Adipose tissue (tissue), 3 donors: ENCODE data around the gene EHD1. TPM values are rescaled to one million over a fixed set of nuclear protein-coding genes. Genes with fewer than 3 reads are reported as not detected.

ENCODE experiments used
- H3K27ac ChIP-seq: one replicate; pipeline ENCODE4 v1.5.1; 2013; ENCODE audit warnings: low read depth, low read length
- WGBS, 3 donors: extraction: QIAGEN DNeasy Blood & Tissue Kit; methylation state at CpG; one replicate each; pipeline ENCODE4 v1.1.7; 2013; 5-methylcytosine and 5-hydroxymethylcytosine counted together
- polyA plus RNA-seq, 3 donors: library from polyadenylated mRNA; stranded (reverse); fragments of 200-250 nt; gene quantifications; one replicate each; pipeline ENCODE4 v1.2.3, GENCODE V29; 2013
- donor health status: healthy with polysubstance abuse.
- donor health status: Bipolar disorder and iron deficiency.
- donor health status: healthy.

The EHD1 gene
- polyA plus RNA-seq, 3 donors = 10.3 to 68.5 (median 22.9) TPM

DNA sequence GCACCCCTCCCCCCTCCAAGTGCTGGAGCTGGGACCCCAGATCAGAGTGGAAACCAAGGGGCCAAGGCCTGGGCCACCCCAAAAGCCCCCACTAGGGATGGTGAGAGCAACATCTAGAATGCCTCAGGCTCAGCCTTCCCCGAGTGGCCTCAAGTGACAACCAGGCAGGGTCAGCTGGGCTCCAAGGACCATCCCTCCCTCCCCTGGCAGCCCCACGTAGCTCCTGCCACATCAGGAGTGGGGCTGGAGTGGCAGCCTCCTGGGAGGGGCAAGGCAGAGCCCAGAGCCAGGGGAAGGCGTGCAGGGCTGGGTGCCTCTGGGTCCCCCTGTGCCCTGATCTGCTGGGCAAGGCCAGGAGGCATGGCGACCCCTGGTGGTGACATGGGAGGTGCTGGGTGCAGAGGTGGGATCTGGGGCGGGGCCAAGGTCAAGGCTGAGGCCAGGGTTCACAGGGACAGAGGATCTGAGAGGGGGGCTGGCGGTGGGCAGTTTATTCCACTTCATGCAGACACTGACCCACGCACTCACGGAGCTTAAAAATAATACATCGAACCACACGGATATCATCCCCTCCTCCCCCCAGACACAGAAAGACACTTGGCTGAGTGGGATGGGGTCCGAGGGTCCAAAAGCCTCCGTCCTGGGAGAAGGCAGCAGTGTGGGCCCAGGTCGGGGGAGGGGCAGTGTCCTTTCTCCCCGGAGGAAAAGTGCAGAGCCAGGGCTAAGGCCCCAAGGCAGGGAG is 15.8 kb upstream of the EHD1 start:
- no peak overlapping the region for H3K27ac ChIP-seq
- WGBS, 3 donors = 37 to 41% (median 40%) methylated on average over 14 of the region's 14 CpGs

DNA sequence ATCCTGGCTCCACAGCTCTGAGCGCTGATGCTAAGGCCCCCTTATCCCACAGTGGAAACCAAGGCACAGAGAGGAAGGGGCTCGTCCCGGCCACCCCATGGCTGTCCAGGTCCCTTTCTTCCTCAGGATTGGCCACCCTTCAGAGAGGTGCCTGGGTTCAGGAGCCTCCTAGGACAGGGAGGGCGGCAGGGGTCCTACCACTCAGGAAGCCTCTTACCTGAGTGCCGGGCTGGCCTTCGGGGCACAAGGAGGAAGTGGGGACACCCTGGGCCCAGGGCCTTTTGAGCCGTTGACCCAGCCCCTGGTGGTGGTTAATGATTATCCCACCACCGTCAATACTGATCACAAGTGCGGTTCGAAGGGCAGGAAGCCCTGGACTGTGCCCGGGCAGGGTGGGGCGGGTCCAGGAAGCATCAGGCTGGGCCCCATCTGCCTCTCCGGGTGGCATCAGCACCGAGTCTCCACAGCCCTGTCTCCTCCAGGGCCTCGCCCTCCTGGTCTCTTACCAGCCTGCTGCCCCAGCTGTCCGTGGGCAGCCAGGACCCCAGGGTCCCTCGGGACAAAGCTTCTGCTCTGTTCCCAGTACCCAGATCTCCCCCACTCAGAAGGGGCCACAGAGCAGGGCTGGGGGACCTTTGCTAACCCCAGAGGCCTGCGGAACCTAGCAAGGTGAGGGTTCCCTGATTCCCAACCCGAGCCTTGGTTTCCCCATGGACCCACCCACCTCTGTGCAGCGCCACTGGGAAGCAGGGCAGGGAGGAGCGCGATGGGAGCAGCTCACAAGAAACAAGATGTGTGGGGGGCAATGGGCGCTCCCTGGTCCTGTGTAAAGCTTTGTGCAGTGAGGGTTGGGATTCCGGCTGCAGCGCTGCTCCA is 15.0 kb upstream of the EHD1 start:
- WGBS, 3 donors = 39 to 70% (median 65%) methylated on average over 23 to 25 of the region's 25 CpGs
- H3K27ac ChIP-seq = no peak overlapping the region

DNA sequence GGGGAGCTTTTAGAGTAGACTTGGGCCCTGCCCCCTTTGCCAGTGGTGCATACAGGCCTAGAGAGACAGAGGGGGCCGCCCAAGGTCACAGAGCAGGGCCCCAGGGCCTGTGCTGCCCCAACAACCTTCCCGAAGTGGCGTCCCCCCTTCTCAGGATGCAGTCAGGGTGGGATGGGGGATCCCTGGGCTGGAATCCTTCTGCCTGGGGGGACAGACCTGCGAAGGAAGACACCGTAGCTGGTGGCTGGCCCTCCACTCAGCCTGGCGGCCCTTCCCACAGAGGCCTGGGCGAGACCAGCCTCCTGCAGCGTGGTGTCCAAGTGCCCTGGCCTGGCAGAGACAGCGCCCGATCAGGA is 14.4 kb upstream of the EHD1 start:
- H3K27ac ChIP-seq = no peak overlapping the region
- WGBS, 3 donors = 31 to 87% (median 73%) methylated on average over 10 of the region's 10 CpGs

DNA sequence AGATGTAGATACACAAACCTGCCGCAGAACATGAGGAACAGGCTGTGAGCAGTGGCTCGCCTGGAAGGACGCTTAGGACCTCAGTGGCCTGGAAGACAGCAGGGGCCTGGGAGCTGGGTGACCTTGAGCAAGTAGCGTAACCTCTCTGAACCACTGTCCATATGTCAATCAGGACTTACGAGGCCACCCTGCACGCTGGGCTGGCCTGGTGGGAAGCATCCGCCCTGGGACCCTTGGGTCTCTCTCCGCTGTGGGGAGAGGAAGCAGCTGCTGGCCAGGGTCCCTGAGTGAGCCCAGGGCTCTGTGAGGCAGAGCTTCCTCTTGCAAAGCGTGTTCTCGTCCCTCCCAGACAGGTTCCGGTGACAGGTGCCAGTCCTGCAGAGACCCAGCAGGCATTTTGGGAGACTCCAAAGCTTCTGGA is 14.0 kb upstream of the EHD1 start:
- H3K27ac ChIP-seq = no peak overlapping the region
- WGBS, 3 donors = 33 to 65% (median 42%) methylated on average over 11 of the region's 11 CpGs

DNA sequence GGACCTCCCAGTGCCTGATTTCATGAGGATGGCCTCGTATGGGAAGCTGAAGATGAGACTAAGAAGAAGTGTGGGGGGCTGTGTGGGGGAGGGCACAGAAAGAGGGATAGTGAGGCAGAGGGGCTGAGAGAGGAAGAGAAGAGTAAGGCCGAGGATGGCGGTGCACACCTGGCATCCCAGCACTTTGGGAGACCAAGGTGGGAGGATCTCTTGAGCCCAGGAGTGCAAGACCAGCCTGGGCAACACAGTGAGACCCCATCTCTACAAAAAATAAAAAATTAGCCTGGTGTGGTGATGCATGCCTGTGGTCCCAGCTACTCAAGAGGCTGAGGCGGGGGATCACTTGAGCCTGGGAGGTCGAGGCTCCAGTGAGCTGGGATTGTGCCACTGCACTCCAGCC is 13.5 kb upstream of the EHD1 start:
- H3K27ac ChIP-seq = no peak overlapping the region
- WGBS, 3 donors = 65 to 83% (median 81%) methylated on average over 5 of the region's 5 CpGs

- 47 to 93% (median 83%) methylated on average over 24 to 25 of the region's 25 CpGs for WGBS, 3 donors
- no peak overlapping the region for H3K27ac ChIP-seq
Measured at GRCh38 chr11:64891215-64891848, 12.9 kb upstream of the EHD1 start.

DNA sequence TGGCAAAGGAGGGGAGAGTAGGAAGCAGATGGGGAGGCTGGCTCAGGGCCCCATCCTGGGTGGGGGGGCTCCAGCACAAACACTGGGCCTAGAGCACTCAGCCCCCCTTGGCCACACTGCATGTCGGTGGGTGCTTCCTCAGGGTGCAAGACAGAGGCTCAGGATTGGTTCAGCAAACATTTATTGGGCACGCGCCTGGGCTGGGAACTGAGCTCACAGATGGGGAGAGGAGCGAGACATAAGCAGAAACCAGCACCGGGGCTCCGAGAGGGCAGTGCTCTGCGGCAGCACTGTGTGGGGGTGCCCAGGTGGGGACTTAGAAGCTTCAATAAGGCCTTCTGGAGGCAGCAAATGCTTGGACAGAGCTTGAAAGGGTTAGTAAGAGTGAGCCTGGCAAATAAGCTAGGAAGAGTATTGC is 12.1 kb upstream of the EHD1 start:
- H3K27ac ChIP-seq = no peak overlapping the region
- WGBS, 3 donors = 86 to 92% (median 88%) methylated on average over 7 of the region's 7 CpGs

- 57 to 64% (median 59%) methylated on average over 9 of the region's 9 CpGs for WGBS, 3 donors
- no peak overlapping the region for H3K27ac ChIP-seq
Measured at GRCh38 chr11:64888729-64889511, 10.5 kb upstream of the EHD1 start.

DNA sequence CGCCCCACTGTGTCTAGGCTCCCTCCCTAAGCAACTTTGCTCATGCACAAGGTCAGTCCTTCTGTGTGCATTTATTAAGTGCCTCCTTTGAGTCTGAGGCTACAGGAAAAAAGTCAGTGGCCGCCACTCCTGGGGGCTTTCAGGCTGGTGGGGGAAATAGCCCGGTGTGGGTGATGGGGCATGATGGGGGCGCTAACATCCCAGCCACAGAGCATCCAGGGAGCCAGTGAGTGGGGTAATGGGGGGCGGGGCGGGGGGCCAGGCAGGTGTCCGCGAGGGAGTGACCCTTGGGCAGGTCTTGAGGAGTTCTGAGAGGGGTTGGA is 9.9 kb upstream of the EHD1 start:
- 56 to 73% (median 61%) methylated on average over 8 of the region's 8 CpGs for WGBS, 3 donors
- H3K27ac ChIP-seq = no peak overlapping the region

- no peak overlapping the region for H3K27ac ChIP-seq
- WGBS, 3 donors = 11 to 16% (median 15%) methylated on average over 26 to 34 of the region's 34 CpGs
Measured at GRCh38 chr11:64887757-64888405, 9.5 kb upstream of the EHD1 start.

DNA sequence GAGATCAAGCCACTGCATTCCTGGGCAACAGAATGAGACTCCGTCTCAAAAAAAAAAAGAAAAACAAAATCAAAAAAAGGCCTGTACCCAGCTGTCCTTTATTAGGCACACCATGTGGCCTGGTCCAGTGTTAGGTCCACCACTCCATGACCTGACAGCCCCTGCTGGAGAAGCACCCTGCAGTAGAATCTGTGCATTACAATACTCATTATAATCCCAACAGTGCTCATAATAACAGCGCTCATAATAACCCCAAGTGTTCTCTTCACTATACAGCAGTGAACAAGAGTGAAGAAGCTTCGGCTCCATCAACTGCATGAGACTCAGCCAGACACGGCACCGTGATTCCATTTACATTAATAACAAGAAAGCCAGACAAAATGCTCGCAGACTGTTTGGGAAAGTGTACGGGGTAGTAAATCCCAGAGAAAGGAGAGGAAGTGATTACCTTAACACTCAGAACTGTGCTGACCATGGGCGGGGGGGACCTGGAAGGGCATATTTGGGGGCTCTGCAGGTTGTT is 8.9 kb upstream of the EHD1 start:
- 79 to 85% (median 81%) methylated on average over 8 of the region's 8 CpGs for WGBS, 3 donors
- no peak overlapping the region for H3K27ac ChIP-seq

DNA sequence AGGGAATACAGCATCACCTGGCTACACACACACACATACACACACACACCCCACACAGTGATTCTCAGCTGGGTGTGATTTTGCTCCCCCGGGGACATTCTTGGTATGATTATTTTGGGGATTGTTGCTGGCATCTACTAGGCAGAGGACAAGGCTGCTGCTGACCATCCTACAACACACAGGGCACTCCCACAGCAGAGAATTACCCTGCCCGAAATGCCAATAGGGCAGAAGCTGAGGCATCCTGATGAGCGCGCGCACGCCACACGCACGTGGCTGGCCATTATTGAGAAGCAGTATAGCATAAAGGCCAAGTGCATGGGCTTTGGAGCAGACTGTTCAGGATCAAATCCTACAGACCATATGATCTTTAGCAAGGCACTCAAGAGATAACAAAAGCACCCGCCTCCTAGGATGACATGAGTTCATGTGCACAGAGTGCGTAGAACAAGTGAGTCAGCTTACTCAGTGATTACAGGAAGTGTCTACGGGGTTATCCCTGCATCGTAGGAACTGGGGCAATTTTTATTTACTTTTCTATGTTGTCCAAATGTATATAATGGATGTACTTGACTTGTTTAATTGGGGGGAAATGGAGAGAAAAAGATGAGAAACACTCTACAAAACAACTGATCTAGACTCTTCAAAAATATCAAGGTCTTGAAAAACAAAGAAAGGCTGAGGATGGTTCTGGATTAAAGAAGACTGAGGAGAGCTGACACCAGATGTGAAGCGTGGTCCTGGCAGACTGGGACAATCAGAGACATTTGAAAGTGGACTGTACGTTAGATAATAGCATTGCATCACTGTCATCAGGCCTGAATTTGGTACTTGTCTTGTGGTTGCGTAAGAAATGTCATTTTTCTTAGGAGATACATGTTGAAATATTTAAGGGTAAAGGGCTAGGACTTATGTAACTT is 7.2 kb upstream of the EHD1 start:
- 66 to 85% (median 70%) methylated on average over 15 of the region's 15 CpGs for WGBS, 3 donors
- H3K27ac ChIP-seq = no peak overlapping the region

GRCh38 chr11:64884019-64884418 is 5.6 kb upstream of the EHD1 start:
- H3K27ac ChIP-seq = no peak overlapping the region
- WGBS, 3 donors = 91 to 95% (median 94%) methylated on average over 8 of the region's 8 CpGs

GRCh38 chr11:64883575-64883974 is 5.2 kb upstream of the EHD1 start:
- H3K27ac ChIP-seq = no peak overlapping the region
- WGBS, 3 donors = 81 to 94% (median 85%) methylated on average over 5 of the region's 5 CpGs

DNA sequence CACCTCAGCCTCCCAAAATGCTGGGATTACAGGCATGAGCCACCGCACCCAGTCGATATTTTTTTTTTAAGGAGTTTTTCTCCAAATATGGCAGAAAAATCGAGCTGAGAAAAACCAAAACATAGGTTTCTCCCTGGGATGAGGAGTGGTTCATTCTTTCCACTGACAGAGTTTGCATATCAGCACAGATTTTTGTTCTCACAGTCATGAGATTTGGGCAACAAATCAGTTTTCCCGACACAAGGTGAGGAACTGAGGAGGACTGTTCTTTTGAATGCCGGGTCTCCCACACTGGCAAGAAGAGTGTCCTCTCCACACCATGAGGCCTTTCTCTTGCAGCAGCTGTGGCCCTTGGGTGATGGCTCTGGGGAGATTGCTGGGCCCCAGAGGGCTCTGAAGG is 3.8 kb upstream of the EHD1 start:
- WGBS, 3 donors = 62 to 69% (median 68%) methylated on average over 5 of the region's 5 CpGs
- no peak overlapping the region for H3K27ac ChIP-seq

- H3K27ac ChIP-seq = no peak overlapping the region
- WGBS, 3 donors = 72 to 82% (median 78%) methylated on average over 8 of the region's 8 CpGs
Measured at GRCh38 chr11:64881476-64881875, 3.1 kb upstream of the EHD1 start.
